HG02981 (cell line): ENCODE data around the gene TMEM44.
"Not testable (repeated sequence)": the region's sequence is repeated elsewhere in the genome, so short reads cannot be mapped to it uniquely, and the experiment has no call there.

Experiments used
- ATAC-seq: cut with Tn5 transposase; IDR thresholded peaks from one replicate; pipeline ENCODE4 v1.9.1; 2021; ENCODE audit warnings: mild to moderate bottlenecking, moderate library complexity; ENCODE audit not compliant: unreplicated experiment

Gene TMEM44

GRCh38 chr3:194612221-194612620 is 21.0 kb downstream of the TMEM44 start:
- no peak for ATAC-seq

- ATAC-seq, result no peak
Observed at GRCh38 chr3:194610689-194611088, 22.5 kb downstream of the TMEM44 start.

GRCh38 chr3:194609601-194610000 is 23.6 kb downstream of the TMEM44 start:
- ATAC-seq, result no peak

- no peak for ATAC-seq
Observed at GRCh38 chr3:194608981-194609380, 24.2 kb downstream of the TMEM44 start.

- no peak for ATAC-seq
Observed at GRCh38 chr3:194607592-194608389, 25.4 kb downstream of the TMEM44 start.

GRCh38 chr3:194606941-194607340 is 26.3 kb downstream of the TMEM44 start:
- no peak for ATAC-seq

- ATAC-seq, result no peak
Observed at GRCh38 chr3:194606163-194606562, 27.1 kb downstream of the TMEM44 start.

GRCh38 chr3:194605314-194605713 is 27.9 kb downstream of the TMEM44 start:
- ATAC-seq, result not testable (repeated sequence)

- ATAC-seq, result no peak
Observed at GRCh38 chr3:194604837-194605236, 28.4 kb downstream of the TMEM44 start.

GRCh38 chr3:194604126-194604525 is 29.1 kb downstream of the TMEM44 start:
- ATAC-seq, result no peak

GRCh38 chr3:194602669-194603171 is 30.5 kb downstream of the TMEM44 start:
- ATAC-seq, result no peak

GRCh38 chr3:194598771-194599557 is 34.3 kb downstream of the TMEM44 start:
- no peak for ATAC-seq

- ATAC-seq, result no peak
Observed at GRCh38 chr3:194596906-194597305, 36.3 kb downstream of the TMEM44 start.

- no peak for ATAC-seq
Observed at GRCh38 chr3:194592798-194593752, 40.1 kb downstream of the TMEM44 start.

GRCh38 chr3:194588741-194589140 is 44.5 kb downstream of the TMEM44 start:
- ATAC-seq, result no peak

- no peak for ATAC-seq
Observed at GRCh38 chr3:194588236-194588635, 45.0 kb downstream of the TMEM44 start.

- ATAC-seq, result no peak
Observed at GRCh38 chr3:194587438-194587931, 45.7 kb downstream of the TMEM44 start.

- ATAC-seq, result no peak
Observed at GRCh38 chr3:194586836-194587235, 46.4 kb downstream of the TMEM44 start.

- no peak for ATAC-seq
Observed at GRCh38 chr3:194585880-194586281, 47.3 kb downstream of the TMEM44 start.

- no peak for ATAC-seq
Observed at GRCh38 chr3:194584866-194585265, 48.4 kb downstream of the TMEM44 start.
